ENCODE measurements around the gene INO80.

Gene INO80

DNA sequence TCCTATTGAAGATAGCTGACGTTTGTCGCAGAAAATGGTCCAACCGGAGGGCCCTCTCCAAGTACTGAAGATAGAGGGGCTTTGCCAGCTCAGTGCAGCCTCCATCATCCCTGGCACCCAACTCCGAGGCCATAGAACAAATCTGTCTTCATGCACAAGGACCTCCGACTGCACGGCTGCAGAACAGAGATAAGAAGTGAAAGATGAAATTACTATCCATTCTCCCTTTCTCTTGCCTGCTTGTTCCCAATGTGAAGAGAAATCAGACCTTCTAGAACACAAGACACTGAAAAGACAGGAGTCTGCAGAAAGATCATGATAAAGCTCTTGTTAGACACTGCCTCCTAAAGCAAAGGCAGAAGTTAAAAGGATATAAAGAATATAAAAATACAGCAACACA is 19.9 kb downstream of the INO80 start:
- Histone ChIP-seq H2BK5ac (ENCODE audit: low read depth, low read length, poor library complexity, severe bottlenecking) (no peak overlapping the region), H3K4me3 (ENCODE audit: insufficient read depth in 1 of 2, low read depth in 1 of 2, low read length in 2 of 2) (no peak overlapping the region), H3K27me3 (ENCODE audit: control insufficient read depth in 1 of 2, insufficient read depth in 1 of 2, low read length in 2 of 2) (no peaks in the 10 kb centered on the region), H4K8ac (ENCODE audit: low read length) (no peak overlapping the region), H3K9ac (ENCODE audit: low read length) (no peak overlapping the region), H2AK5ac (ENCODE audit: low read length, severe bottlenecking) (no peak overlapping the region), H3K9me3 (ENCODE audit: control insufficient read depth, low read length) (no peaks in the 10 kb centered on the region), H3K4me2 (ENCODE audit: low read length, poor library complexity, severe bottlenecking) (no peak overlapping the region), H2BK15ac (ENCODE audit: low read depth, poor library complexity, severe bottlenecking) (no peak overlapping the region), H3K23ac (ENCODE audit: low read length in 2 of 2) (no peak overlapping the region), H3K18ac (ENCODE audit: low read depth in 1 of 2, low read length in 2 of 2) (no peak overlapping the region), H3K27ac (ENCODE audit: low read length, poor library complexity, severe bottlenecking) (no peak overlapping the region), H3K79me1 (replicated peaks; ENCODE audit: low read length, poor library complexity, severe bottlenecking) (peaks cover 24% of the 10 kb centered on the region), H3K36me3 (ENCODE audit: control insufficient read depth in 1 of 2, insufficient read depth in 2 of 2, low read depth in 1 of 2, low read length in 2 of 2) (peaks cover 18 to 55% of the 10 kb centered on the region in 2 experiments), H2AFZ (ENCODE audit: low read depth, low read length) (no peak overlapping the region), H3K4ac (ENCODE audit: low read depth in 1 of 2, low read length in 2 of 2) (no peak overlapping the region), H3K4me1 (ENCODE audit: control insufficient read depth, insufficient read depth, low read depth, low read length) (no peaks in the 10 kb centered on the region), H2BK120ac (ENCODE audit: low read depth, low read length) (no peak overlapping the region), H2BK12ac (ENCODE audit: low read length in 2 of 2) (no peak overlapping the region), H3K14ac (ENCODE audit: low read length in 2 of 2) (no peak overlapping the region), H4K91ac (ENCODE audit: low read length) (no peak overlapping the region)
- DNase-seq, result no peak
- WGBS, result 98% methylated on average over 6 of the region's 6 CpGs

DNA sequence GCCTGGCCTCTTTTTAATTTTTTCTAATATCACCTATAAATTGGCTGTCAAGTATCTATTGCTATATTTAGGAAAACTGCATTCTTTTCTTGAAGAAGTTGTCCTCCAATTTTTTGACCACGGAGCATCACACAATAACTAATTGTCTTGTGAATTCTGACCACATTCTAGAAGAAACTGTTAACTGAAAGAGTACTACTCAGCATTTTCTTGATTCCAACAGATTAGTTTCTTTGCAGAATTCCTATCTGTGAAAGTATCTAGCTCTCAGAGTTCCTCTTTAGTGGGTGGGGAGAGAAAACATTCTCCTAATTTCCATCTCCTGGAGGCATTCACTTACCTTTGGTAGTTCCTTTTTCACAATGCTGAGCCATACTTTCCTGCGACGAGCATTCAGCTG is 31.1 kb downstream of the INO80 start:
- H2BK120ac ChIP-seq (ENCODE audit: low read depth, low read length), result no peak overlapping the region
- no peak for DNase-seq
- no peaks in the 10 kb centered on the region for H3K9me3 ChIP-seq (ENCODE audit: control insufficient read depth, low read length)
- H3K14ac ChIP-seq (ENCODE audit: low read length in 2 of 2), result no peak overlapping the region
- WGBS, result 94% methylated on average over 2 of the region's 3 CpGs
- no peak overlapping the region for H3K23ac ChIP-seq (ENCODE audit: low read length in 2 of 2)
- H2AFZ ChIP-seq (ENCODE audit: low read depth, low read length), result no peak overlapping the region
- no peak overlapping the region for H2BK12ac ChIP-seq (ENCODE audit: low read length in 2 of 2)
- H2BK5ac ChIP-seq (ENCODE audit: low read depth, low read length, poor library complexity, severe bottlenecking), result no peak overlapping the region
- H3K4me3 ChIP-seq (ENCODE audit: insufficient read depth in 1 of 2, low read depth in 1 of 2, low read length in 2 of 2), result no peak overlapping the region
- no peak overlapping the region for H3K9ac ChIP-seq (ENCODE audit: low read length)
- no peak overlapping the region for H3K27ac ChIP-seq (ENCODE audit: low read length, poor library complexity, severe bottlenecking)
- H4K91ac ChIP-seq (ENCODE audit: low read length), result no peak overlapping the region
- no peak overlapping the region for H2AK5ac ChIP-seq (ENCODE audit: low read length, severe bottlenecking)
- H3K79me1 ChIP-seq (replicated peaks; ENCODE audit: low read length, poor library complexity, severe bottlenecking), result peaks cover 10% of the 10 kb centered on the region
- no peak overlapping the region for H3K18ac ChIP-seq (ENCODE audit: low read depth in 1 of 2, low read length in 2 of 2)
- no peak overlapping the region for H2BK15ac ChIP-seq (ENCODE audit: low read depth, poor library complexity, severe bottlenecking)
- no peaks in the 10 kb centered on the region for H3K4me1 ChIP-seq (ENCODE audit: control insufficient read depth, insufficient read depth, low read depth, low read length)
- no peak overlapping the region for H3K4me2 ChIP-seq (ENCODE audit: low read length, poor library complexity, severe bottlenecking)
- peaks cover 33 to 93% of the 10 kb centered on the region in 2 experiments for H3K36me3 ChIP-seq (ENCODE audit: control insufficient read depth in 1 of 2, insufficient read depth in 2 of 2, low read depth in 1 of 2, low read length in 2 of 2)
- H3K4ac ChIP-seq (ENCODE audit: low read depth in 1 of 2, low read length in 2 of 2), result no peak overlapping the region
- no peak overlapping the region for H4K8ac ChIP-seq (ENCODE audit: low read length)
- no peaks in the 10 kb centered on the region for H3K27me3 ChIP-seq (ENCODE audit: control insufficient read depth in 1 of 2, insufficient read depth in 1 of 2, low read length in 2 of 2)

GRCh38 chr15:41080144-41080543 is 35.9 kb downstream of the INO80 start:
- H3K4me3 ChIP-seq (ENCODE audit: insufficient read depth in 1 of 2, low read depth in 1 of 2, low read length in 2 of 2), result no peak overlapping the region
- H3K4ac ChIP-seq (ENCODE audit: low read depth in 1 of 2, low read length in 2 of 2), result no peak overlapping the region
- H3K27me3 ChIP-seq (ENCODE audit: control insufficient read depth in 1 of 2, insufficient read depth in 1 of 2, low read length in 2 of 2), result no peaks in the 10 kb centered on the region
- no peaks in the 10 kb centered on the region for H3K9me3 ChIP-seq (ENCODE audit: control insufficient read depth, low read length)
- no peak overlapping the region for H4K91ac ChIP-seq (ENCODE audit: low read length)
- no peak overlapping the region for H4K8ac ChIP-seq (ENCODE audit: low read length)
- H3K23ac ChIP-seq (ENCODE audit: low read length in 2 of 2), result no peak overlapping the region
- no peak overlapping the region for H3K14ac ChIP-seq (ENCODE audit: low read length in 2 of 2)
- H3K36me3 ChIP-seq (ENCODE audit: control insufficient read depth in 1 of 2, insufficient read depth in 2 of 2, low read depth in 1 of 2, low read length in 2 of 2), result peaks cover 42 to 87% of the 10 kb centered on the region in 2 experiments
- no peak overlapping the region for H3K18ac ChIP-seq (ENCODE audit: low read depth in 1 of 2, low read length in 2 of 2)
- no peak overlapping the region for H2BK120ac ChIP-seq (ENCODE audit: low read depth, low read length)
- H2AFZ ChIP-seq (ENCODE audit: low read depth, low read length), result no peak overlapping the region
- H2BK15ac ChIP-seq (ENCODE audit: low read depth, poor library complexity, severe bottlenecking), result no peak overlapping the region
- H3K79me1 ChIP-seq (replicated peaks; ENCODE audit: low read length, poor library complexity, severe bottlenecking), result peaks cover 21% of the 10 kb centered on the region
- H3K27ac ChIP-seq (ENCODE audit: low read length, poor library complexity, severe bottlenecking), result peak overlapping the region; percentile 29
- no peak overlapping the region for H3K9ac ChIP-seq (ENCODE audit: low read length)
- no peak overlapping the region for H2BK5ac ChIP-seq (ENCODE audit: low read depth, low read length, poor library complexity, severe bottlenecking)
- no peak overlapping the region for H3K4me2 ChIP-seq (ENCODE audit: low read length, poor library complexity, severe bottlenecking)
- H3K4me1 ChIP-seq (ENCODE audit: control insufficient read depth, insufficient read depth, low read depth, low read length), result peaks cover 2% of the 10 kb centered on the region
- H2AK5ac ChIP-seq (ENCODE audit: low read length, severe bottlenecking), result no peak overlapping the region
- no peak for DNase-seq
- WGBS, result 100% methylated on average over 1 of the region's 1 CpG
- H2BK12ac ChIP-seq (ENCODE audit: low read length in 2 of 2), result no peak overlapping the region

DNA sequence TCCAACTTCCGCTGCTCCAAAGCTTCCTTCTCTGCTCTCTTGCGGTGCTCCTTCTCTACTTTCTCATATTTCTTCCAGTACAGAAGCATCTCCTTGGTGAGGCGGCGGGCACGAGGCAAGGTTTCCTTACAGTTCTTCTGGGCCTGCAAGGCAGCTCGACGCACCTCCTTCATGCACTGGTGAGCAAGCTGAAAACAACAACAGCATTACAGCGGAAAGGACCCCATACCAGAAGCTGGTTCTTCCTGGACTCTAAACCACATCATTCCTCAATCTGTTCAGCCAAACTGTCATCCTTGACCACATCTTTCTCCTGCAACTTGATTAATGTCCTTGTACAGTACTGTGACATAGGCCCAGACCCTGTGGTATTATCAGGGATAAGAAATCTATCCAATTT is 36.4 kb downstream of the INO80 start:
- Histone ChIP-seq H3K27ac (ENCODE audit: low read length, poor library complexity, severe bottlenecking) (peak overlapping the region; percentile 4), H2BK5ac (ENCODE audit: low read depth, low read length, poor library complexity, severe bottlenecking) (no peak overlapping the region), H3K18ac (ENCODE audit: low read depth in 1 of 2, low read length in 2 of 2) (no peak overlapping the region), H2AFZ (ENCODE audit: low read depth, low read length) (no peak overlapping the region), H3K4me2 (ENCODE audit: low read length, poor library complexity, severe bottlenecking) (no peak overlapping the region), H4K8ac (ENCODE audit: low read length) (no peak overlapping the region), H2AK5ac (ENCODE audit: low read length, severe bottlenecking) (no peak overlapping the region), H3K4me1 (ENCODE audit: control insufficient read depth, insufficient read depth, low read depth, low read length) (peaks cover 2% of the 10 kb centered on the region), H4K91ac (ENCODE audit: low read length) (no peak overlapping the region), H2BK120ac (ENCODE audit: low read depth, low read length) (no peak overlapping the region), H2BK15ac (ENCODE audit: low read depth, poor library complexity, severe bottlenecking) (no peak overlapping the region), H3K23ac (ENCODE audit: low read length in 2 of 2) (no peak overlapping the region), H2BK12ac (ENCODE audit: low read length in 2 of 2) (no peak overlapping the region), H3K36me3 (ENCODE audit: control insufficient read depth in 1 of 2, insufficient read depth in 2 of 2, low read depth in 1 of 2, low read length in 2 of 2) (peaks cover 43 to 87% of the 10 kb centered on the region in 2 experiments), H3K79me1 (replicated peaks; ENCODE audit: low read length, poor library complexity, severe bottlenecking) (peaks cover 23% of the 10 kb centered on the region), H3K14ac (ENCODE audit: low read length in 2 of 2) (no peak overlapping the region), H3K4ac (ENCODE audit: low read depth in 1 of 2, low read length in 2 of 2) (no peak overlapping the region), H3K9me3 (ENCODE audit: control insufficient read depth, low read length) (no peaks in the 10 kb centered on the region), H3K27me3 (ENCODE audit: control insufficient read depth in 1 of 2, insufficient read depth in 1 of 2, low read length in 2 of 2) (no peaks in the 10 kb centered on the region), H3K4me3 (ENCODE audit: insufficient read depth in 1 of 2, low read depth in 1 of 2, low read length in 2 of 2) (no peak overlapping the region), H3K9ac (ENCODE audit: low read length) (no peak overlapping the region)
- 98% methylated on average over 8 of the region's 8 CpGs for WGBS
- no peak for DNase-seq
